CD4-positive, alpha-beta T cell treated with Interleukin-21 for 1 hour (primary cell): ENCODE results near the gene COX7A2L.
"Not testable (repeated sequence)": the region's sequence is repeated elsewhere in the genome, so short reads cannot be mapped to it uniquely, and the experiment has no call there.

ENCODE experiments used
- DNase-seq: peaks from one replicate; pipeline ENCODE4 v3.0.0-alpha.2; 2020

Gene COX7A2L

DNA sequence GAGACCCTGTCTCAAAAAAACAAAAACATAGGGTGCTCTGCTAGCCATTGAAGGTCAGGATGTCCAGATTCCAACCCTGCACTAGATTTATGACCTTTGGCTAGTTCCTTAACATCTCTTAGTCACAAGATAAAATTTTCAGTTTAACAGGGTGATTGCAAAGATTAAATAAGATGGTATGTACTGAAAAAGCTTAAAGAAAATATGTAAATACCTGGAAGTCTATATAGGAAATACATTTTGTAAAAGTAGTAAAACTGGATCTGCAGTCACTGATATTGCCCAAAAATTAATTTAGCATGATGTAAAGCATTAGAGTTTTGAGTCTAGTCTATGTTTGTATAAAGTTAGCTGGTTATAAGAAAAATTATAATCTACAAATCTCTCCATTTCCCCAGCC lies 5.4 kb upstream of the COX7A2L start:
- DNase-seq: no peak

DNA sequence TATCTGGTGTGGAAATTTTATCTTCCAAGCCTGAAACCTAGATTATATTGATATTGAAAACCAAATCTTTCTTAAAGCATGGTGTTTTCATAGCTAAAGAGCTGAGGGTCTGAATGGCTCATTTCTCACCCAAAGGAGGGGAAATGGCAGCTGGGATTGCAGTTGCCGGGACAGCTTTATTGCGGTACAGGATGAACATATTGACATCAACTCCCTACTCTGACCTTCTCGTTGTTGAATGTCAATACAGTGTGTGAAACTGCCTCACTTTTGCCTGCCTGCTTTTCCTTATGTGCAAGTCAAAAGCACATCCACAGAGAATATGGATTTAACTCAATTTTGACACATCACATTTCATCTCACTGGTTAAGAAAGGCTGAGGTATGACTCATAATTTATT lies 3.6 kb upstream of the COX7A2L start:
- DNase-seq: no peak

DNA sequence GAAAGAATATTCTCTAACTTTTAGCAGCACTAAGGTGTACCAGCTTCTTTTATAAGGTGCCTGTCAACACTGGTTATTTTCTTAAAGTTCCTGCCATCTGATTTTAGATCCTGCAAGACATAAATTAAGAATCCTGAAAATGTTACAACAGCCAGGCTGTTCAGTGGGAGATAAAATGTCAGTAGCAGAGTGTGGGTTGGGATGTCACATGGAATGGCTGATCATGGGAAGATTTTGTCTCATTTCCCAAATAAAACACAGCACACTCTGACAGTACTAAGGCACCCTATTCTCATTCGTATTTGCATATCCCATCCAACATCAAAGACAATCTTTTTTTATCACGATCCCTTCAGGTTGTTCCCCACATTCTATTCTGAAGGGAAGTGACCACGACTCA lies 2.4 kb upstream of the COX7A2L start:
- DNase-seq: no peak

DNA sequence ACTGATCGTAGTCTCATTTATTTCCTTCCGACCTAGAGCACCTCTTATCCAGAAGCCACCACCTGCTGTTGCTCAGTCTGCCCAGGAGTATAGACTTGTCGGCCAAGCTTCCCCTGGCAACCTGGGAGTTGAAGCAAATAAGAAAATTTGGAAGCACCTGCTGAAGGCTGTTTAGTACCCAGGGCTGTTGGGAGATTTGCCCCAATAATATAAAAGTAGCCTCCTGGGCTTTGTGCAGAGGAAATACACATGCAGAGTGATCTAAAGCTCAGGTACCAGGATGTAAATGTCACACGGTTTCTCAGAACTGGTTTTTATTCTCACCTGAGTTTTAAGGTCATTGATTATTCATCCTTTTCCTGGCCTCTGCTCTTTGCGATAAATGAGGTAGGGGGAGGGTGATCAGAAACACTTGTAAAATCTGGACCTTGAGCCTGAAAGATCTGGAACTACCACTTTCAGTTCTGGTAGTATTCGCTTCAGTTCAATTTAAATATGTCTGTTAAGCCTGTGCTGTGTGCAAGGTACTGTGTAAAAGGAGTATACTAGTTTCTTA lies 789 bp upstream of the COX7A2L start:
- no peak for DNase-seq

DNA sequence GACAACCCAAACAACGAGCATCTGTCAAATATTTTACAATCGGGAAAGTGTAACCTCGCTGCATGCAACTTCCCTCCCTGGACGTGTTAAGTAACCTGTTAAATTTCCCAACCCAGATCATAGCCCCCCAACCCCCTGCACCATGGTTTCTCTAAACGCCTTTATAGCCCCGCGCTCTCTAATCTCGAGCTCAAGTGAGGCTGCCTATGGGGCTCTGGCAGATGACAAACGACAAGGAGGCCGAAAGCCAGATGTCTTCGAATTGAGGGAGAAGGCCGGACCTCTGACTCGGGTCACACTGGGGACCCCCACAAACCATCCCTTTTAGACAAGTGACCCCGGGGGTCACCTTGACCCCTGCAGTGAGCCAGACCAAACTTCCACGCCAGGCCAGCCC lies 526 bp downstream of the COX7A2L start:
- peak; percentile 14 for DNase-seq

DNA sequence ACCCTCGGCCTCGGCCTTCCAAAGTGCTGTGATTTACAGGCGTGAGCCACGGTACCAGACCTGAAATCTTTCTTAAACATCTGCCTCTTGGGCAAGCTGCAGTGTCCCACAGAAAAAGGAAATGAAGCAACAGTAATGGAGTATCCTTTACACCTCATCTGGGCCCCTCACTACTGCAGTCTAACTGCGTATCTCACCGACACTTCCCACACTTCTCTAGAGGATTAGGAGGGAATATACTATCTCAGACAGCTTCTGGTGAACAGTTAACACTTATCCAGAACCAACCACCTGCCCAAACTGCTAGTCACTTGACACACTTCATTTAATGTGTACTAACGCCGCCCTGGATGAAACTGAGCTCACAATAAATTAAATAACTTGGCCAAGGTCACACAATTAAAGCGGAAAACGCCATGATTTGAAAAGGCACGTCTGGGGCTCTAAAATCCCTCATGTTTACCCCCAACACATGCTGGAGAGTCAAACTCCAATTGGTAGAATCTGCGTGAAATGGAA lies 993 bp downstream of the COX7A2L start:
- peak; percentile 29 for DNase-seq

DNA sequence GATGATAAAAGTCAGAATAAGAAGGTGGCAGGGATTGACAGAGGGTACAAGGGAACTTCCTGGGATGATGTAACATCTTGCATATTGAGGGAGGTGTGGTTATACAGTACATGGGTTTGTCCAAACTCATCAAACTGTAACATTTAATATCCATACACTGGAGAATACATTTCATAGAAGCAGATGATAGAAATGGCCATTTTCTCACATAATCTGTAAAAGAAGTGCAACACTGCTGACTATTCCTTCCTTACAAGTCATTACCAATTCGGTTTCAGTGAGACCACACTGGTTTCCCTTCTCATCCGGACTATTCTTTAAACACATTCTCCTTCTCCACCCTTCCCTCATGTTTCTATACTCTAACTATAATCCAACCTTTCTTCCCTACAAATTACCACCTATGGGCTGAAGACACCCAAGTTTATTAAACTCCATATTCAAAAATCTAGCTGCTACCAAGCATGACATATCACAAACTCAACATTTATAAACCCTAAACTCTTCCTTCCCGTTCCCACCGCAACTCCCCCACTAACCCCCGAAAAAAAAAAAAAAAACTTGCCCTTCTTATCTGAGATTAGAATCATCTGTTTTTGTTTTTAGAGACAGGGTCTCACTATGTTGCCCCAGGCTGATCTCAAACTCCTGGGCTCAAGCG lies 1.6 kb downstream of the COX7A2L start:
- peak; percentile 12 for DNase-seq

DNA sequence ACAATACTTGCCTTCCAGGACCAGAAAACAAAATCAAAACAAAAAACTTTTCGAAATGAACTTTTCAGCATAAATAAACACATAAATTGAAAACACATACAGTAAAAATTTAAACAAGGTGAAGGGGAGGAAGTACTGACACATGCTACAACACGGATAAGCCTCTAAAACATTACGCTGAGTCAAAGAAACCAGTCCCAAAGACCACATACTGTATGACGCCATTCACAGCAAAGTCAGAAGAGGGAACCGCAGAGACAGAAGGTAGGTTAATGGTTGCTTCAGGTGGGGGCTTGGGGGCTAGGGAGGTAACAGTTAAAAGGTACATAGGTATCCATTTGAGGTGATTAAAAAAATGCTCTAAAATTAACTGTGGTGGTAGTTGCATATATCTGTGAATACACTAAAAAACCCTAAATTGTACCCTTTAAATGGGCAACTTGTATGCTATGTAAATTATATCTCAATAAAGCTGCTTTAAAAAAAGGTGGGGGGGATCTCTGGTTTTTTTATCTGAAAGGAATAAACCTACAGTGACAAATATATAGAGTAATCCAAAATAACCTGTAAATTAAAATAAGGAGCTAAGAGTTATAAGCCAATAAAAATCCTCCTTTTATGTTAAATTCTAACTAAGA lies 7.1 kb downstream of the COX7A2L start:
- no peak for DNase-seq

DNA sequence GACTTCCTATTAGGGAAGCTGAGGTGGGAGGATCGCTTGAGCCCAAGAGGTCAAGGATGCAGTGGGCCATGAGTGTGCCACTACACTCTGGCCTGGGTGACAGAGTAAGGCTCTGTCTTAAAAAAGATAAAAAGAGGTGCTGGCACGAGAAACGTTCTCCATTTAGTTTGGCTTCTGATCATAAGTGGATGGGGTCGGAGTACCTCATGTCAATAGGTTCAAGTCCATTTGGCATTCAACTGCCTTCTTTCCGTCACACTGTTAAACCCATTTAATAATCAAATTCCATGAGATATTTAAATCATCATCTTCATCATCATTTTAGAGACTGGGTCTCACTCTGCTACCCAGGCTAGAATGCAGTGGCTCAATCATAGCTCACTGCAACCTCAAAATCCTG lies 9.2 kb downstream of the COX7A2L start:
- no peak for DNase-seq

DNA sequence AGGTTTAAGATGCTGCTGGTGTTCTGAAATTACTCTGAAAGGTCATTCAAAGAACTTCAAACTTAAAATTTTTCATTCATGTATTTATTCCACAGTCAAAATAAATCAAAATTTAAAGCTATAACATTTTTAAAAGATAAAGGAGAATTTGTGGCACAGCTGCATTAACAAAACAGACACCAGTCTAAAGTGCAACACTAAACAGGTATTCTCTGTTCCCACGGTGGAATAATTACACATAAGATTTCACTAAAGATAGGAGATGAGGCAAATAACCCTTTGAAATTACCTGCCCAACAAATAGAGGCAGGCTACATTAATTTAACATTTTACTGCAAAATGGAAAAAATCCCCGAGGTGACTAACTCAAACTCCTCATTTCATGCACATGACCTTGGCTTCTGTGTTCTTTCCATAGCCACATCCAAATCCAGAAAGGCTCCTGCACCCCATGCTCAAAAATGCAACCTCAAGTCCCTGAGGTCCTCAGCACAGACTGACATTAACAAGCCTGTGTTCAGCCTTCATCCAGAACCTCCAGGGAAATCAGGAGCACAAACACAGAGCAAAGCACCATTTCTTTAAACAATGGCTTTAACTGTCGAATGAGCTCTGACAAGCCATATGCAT lies 10.5 kb downstream of the COX7A2L start:
- no peak for DNase-seq

DNA sequence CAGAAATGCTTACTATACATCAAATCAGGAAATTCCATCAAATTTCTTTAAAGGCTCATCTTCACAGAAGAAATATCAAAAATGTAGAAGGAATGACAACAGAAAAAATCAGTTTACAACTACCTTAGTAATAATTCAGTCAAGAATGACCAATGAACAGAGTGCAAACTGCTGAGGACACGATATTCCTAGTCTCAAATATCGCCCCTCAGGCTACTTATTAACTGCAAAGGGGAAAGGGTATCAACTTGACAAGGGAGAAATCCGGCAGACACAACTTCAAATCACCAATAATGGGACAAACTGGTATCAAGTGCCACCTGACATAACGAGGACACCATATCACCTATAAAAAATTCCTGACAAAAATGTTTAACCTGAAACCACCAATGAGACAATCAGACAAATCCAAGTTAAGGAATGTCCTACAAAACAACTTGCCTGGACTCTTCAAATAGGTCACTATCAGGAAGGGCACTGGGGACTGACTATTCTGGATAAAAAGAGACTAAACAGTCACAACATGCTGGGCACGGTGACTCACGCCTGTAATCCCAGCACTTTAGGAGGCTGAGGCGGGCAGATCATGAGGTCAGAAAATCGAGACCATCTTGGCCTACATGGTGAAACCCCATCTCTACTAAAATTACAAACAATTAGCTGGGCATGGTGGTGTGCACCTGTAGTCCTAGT lies 12.8 kb downstream of the COX7A2L start:
- no peak for DNase-seq

DNA sequence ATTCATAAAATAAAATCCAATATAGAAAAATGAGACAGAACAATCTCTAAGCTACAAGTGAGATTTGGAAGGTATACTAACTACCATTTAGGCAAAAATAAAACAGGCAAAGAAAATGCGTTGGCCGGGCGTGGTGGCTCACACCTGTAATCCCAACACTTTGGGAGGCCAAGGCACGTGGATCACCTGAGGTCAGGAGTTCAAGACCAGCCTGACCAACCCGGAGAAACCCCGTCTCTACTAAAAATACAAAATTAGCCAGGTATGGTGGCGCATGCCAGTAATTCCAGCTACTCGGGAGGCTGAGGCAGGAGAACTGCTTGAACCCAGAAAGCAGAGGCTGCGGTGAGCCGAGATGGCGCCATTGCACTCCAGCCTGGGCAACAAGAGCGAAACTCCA lies 13.5 kb downstream of the COX7A2L start:
- DNase-seq: not testable (repeated sequence)

DNA sequence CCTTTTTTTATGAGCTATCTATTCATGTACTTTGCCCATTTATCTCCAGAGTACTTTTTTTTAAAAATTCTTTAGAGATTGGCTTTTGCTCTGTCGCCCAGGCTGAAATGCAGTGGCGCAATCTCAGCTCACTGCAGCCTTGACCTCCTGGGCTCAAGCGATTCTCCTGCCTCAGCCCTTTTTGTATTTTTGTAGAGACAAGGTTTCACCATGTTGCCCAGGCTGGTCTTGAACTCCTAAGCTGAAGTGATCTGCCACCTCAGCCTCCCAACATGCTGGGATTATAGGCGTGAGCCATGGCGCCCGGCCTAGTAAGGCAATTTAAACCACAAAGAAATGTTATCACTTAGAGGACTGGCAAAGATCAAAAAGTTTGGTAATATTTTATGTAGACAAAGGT lies 14.2 kb downstream of the COX7A2L start:
- not testable (repeated sequence) for DNase-seq

DNA sequence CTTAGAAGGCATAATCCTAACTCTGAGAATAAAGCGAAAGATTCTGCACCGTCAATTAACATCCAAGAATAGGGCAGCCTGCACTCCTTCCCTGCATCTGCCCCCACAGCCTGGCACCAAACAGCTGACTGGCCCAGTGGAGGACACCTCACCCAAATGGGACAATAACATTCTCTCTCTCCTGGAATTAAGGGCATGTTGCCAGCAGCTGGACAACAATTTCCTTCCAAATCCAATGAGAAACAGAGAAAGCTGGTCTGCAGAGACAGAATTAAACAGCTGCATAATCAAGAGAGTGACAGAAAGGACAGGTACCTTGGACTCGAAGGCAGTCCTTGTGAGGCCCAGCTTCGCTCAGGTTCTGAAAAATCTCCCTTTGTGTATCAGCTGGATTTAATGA lies 15.0 kb downstream of the COX7A2L start:
- no peak for DNase-seq

DNA sequence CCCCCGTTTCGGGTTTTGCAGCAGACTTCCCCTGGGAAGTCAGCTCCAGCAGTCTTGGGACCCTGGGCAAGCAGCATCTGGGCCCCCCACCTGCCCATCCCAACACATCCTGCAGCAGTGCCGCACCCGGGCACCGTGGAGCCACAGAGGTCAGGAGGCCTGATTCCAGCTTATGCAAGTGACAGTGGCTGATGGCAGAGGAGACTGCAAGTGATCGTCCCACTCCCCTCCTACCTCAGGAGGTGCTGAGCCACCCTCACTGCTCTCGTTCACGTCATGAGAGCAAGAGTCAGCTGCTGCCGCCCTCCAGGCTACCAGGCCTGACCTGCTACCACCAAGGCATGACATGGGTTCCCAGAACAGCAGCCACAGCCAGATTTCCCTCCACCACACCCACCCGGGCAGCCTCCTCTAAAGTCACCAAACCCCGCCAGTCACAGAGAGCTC lies 18.2 kb downstream of the COX7A2L start:
- DNase-seq: no peak

DNA sequence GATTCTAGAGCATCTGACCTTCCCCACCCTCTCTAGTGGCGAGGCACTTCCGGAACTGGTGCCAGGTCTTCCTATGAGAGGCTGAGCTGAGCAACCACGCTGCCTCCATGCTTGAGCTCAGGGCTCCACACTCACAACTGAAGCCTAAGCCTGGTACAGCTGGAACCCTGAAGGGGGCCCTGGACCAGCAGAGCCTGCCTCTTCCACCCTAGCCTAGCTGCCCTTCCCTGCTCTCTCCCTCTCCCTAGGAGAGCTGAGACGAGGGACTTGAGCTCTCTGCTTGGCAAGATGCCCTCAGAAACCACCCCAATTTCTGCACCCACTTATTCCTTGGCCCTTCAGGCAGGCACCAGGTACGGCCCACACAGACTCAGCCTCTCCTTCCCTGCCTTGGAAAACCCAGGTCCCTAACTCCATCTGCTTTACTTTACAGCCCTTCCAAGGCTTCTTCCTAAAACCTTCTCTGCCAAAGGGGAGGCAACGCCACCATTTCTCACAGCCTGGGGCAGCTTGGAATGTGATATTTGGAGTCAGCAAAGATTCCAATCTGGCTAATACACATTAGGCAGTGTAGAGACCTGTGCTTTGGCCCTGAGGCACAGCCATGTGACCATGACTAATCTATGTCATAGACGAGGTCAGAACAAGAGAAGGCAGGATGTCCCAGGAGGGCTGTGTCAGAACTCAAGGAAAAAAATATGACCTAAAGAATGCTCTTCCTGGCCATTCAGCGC lies 18.8 kb downstream of the COX7A2L start:
- DNase-seq: no peak

DNA sequence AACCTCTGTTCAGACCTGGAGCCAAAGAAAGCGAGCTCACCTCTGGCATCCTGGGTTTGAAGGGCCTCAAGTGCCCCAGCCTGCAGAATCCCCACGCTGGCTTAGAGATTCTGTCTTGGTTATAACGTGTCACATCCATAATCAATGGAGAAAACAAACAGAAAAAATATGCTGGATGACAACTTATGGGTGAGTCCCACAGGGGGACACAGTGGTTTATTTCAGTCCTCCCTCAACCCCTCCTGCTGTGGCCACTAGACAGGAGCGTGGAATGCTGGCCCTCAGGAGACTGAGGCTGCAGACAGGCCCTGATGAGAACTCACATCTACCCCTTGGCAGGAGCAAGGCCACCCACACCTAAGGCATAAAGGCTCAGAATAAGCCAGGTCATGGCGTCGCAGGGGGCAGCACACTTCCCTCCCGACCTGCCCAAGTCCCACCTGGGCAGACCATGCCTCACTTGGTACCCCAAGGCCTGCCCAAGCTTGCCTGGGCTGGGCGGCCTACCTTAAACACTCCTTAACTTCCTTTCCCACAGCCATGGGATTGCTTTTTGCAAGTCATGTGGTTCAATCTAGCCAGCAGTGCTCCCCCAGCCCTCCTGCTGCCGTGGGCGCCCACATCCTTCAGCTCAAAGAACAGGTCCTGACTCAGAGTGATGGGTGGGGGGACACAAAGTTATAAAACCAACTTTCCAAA lies 19.9 kb downstream of the COX7A2L start:
- DNase-seq: no peak

DNA sequence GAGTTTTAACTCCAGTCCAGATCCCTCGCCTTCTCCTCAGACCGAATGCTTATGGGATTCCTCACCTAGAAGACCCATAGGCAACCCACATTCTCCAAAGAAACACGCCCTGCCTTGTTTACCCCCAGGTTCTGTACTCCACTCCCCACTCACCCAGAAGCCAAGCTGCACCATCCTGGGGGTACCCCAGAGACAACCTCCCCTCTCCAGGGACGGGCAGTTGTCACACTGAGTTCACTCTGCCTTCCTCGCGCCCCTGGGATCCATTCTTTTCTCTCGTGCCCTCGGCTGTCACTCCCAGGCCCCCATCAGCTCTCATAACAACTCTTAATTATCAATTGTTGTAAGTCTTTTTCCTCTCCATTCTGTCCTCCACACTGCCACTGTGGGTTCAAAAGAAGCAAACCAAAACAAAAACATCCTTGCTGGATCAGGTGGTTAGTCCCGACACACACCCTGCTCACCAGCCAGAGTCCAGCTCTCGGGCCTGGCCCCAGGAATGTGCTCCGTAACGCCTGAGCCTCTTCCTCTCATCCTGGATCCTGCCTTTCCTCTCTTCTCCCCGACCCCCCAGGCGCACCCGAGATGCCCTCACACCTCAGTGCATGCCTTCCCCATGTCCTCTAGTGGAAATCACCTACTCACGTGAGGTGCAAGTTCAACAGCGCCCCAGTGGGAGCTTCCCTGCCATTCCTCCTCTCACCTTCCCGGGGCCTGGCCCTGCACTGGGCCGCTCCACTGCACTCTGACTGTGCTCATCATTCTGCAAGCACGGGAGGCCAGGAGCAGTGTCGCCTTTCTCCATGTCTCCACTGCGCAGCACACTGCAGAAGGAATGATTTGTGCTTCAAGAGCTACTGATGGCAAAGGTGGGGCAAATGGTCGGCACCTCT lies 20.7 kb downstream of the COX7A2L start:
- DNase-seq: no peak

DNA sequence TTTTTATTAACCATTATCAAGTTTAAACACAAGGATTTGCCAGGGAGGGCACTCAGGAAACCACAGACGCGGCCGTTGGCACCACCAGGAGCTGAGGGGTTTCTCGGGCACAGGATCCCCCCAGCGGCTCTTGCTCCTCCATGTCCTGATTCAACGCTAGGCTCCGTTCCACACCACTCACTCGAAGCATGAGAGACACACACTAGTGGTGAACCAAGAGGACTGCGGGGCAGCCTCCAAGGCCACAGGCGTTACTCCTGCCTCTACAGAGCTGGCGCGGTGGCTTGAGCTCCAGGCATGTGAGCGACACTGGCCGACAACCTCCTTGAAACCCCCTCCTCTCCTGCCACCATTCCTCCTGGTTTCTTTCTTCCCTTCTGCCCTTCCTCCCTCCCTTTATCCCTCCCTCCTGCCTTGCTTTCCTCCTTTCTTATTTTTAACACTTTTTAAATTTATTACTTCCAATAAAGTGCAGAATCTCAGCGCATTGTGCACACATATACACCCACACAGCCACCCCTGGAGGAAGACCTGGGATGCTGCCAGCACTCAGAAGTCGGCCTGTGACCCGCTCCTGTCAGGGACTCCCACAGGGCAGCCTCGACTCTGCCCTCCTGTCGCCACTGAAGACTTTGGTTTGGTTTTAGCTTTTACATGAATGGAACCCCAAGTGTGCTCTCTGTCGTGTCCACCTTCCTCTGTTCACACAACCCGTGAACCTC lies 21.7 kb downstream of the COX7A2L start:
- no peak for DNase-seq

DNA sequence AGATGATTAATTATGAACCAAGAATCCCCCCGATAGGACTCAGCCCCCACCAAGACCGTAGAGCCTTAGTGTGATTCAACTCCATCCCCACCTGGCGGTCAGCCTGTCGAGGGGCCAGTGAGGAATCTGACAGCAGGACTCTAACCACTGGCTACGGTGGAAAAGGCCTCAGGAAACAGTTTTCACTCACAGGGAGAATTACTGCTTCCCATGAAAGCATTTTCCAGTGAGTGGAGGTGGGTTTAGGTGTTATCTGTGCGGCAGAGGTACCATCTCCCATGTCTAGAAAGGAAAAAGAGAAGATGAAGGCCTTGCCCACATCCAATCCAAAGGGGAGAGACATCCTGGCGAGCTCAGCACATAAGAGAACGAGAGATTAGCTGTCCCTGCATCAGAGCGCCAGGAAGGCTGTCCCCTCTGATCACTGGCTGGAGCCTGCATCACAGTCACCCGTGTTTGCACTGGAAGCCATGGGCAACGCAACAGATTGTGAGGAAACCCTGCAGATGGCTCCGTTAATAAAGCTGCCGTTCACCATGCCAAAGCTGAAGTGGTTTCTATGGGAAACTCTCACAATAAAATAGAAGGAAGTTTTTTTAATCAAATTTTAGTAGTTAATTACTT lies 22.3 kb downstream of the COX7A2L start:
- no peak for DNase-seq
